Eye (tissue), 1 donor: ENCODE data around the gene NXPH3.

Experiments used
- DNase-seq: peaks from one replicate; pipeline ENCODE4 v3.0.0-alpha.2; 2015

The NXPH3 gene

DNA sequence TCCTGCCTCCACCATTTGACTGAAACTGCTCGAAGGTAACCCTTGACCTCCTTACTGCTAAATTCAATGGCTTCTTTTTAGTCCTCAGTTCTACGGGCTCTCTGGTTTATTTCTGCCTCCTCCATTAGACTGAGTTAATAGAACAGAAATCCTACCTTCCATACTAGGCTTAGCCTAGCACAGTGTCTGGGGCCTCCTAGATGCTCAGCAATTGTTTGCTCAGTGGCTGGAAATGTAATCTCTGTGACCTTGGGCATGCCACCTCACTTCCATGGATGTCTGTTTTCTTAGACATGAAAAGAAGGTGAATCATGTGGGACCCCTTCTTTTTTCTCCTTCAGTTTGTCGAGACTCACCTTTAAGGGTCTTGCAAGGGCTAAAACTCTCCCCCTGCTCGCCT is 19.7 kb downstream of the NXPH3 start:
- DNase-seq: no peak

DNA sequence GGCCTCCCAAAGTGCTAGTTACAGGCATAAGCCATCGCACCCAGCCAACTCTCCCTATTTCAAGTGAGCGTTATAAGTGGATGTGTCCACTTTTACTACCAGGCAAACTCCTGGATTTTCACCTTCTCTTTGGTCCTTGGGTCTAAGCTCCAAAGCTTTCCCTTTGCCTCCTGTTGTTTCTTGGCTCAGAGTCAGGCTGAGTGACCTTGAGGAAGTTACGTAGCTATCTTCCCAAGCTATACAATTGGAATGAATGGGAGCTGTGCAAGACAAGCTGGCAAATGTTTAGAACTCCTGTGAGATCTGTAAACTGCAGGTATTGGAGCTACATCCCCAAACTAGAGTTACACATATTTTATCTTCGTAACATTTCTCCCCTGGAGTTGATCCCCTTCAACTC is 20.3 kb downstream of the NXPH3 start:
- DNase-seq: no peak

DNA sequence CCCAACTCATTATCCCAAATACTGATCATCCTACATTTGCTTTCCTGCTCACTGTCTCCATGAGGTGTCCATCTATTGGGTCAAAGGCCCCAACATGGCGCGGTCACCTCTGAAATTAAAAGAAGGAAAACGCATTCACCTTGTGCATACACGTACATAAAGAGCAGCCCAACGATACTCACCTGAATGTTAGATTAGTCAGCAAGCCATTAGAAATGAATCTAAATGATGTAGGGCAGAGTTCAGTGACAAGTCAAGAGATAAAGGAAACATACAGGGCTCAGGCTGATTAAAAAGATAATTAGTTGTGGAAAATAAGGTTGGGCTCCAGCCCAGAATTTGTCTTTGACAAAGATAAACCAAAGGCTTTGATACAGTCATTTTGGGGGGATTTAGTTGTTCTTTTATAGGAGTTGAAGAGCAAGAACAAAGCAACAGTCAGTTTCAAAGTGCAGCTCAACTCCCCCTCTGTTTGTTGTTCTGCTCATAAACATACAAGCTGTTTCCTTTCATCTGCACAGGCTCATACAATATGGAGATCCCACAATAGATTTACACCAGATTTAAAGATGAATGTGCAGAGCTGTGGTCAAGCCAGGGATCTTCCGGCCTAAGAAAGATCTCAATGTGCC is 21.1 kb downstream of the NXPH3 start:
- no peak for DNase-seq

DNA sequence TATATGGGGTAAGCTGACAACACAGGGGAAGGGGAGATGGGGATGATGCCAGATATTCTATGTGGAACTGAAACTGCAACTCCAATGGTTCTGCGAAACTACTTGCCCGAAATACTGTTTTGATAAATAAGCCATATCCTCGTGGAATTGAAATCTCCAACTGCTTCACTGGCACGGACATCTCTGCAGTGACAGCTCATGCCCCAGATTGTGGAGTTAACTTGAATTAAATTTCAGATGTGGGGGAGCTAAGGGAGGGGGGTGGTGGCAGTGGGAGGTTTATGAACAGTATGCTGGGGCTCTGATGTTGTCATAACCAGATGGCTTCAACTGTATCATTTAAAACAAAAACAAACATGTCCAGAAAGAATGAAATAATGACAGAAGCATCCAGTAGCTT is 21.8 kb downstream of the NXPH3 start:
- DNase-seq: no peak

DNA sequence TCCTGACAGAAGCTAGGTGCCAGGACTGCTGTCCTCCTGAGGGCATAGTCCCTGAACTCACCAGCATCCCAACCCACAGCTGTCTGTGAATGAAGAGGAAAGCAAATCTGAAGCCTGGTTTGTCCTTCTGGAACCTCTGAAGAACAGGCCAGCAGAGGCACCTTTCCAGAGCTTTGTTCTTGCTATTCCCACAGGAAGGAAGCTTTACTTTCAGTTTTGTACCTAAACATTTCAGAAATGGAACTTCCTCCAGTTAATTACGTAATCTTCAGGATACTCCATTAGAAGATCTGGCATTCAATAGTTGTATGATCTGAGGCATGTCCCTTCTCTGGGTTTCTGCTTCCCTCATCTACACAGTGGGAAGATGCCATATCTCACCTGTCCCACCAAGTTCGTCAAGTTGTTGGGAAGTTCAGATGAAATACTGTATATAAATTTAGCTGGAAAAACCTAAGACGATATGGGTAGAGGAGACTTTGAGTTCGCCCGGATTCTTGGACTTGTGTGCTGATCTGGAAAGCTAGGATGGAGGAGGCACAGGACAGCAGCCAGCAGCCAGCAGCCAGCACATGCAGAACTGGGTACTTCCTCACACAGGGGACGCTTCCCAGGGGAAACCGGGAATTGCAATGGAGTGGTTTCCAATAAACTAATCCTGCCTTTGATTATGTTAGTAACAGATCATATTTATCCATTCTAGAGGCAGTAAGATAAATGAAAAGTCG is 22.4 kb downstream of the NXPH3 start:
- DNase-seq: no peak

DNA sequence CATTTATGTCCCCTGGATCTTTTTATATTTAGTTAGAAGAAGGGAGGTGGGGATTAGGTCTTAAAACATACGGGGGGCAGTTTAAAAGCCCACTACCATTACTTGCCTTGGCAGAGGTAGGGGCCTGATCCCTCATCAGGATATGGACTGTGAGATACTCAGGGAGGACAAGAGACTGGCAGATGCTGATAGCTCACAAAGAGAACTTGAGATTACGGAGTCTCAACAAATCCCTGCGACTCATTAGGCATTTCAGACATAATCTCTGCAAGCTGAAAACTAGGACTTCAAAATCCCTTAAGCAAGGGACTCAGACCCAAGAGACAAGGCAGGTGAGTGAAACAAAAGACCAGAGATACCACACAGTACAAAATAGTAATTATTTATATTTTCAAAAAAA is 23.2 kb downstream of the NXPH3 start:
- no peak for DNase-seq

DNA sequence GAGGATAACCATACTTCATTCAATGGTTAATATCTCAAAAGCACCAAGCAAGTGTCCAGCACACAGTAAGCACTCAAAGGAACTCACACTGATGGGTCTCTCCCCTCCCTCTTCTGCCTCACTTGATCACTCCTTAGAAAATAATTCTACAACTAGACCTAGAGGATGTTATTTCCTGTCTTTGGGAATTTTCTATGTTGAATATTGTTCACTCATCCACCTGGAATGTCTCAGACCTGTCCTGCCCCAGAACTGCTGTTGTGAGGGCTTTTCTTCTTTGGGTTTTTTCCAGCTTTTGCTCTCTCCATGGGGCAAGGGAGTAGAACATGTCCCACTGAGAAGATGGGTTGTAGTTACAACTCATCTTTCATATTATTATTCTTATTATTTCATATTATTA is 25.3 kb downstream of the NXPH3 start:
- no peak for DNase-seq

DNA sequence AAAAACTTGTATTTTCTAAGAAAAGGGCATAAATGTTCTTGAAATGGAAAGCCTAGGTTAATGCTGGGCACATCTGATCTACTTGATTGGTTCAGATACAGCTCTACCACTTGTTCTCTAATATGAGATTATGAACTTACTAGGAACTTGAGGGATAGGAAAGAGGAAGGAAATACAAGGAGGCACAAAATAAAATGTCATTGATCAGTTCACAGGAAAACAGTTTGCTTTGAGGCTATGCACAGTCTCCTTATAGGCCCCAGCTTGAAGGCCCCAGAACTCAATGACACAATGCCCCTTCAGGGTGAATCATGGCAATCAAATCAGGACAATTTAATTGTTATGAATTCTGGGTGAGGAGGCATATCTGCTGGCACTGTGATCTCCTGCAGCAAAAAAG is 27.1 kb downstream of the NXPH3 start:
- DNase-seq: no peak

DNA sequence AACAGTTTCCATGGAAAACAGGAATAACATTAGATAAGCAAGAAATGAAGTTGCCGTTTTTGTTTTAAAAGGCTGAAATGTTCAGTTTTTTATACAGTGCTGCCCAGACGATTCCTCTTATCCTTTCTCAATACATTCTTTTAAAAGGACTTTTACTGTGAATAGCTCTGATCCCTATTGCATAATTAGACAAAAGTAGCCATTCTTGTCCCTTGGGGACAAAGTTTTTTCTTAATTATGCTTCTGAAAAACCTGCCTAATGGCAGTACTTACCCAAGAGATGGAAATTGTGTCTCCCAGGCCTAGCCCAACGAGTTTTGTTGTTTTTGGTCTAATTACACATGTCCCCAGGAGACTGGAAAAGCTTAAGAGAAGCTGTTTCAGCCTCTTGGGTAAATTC is 27.6 kb downstream of the NXPH3 start:
- no peak for DNase-seq

DNA sequence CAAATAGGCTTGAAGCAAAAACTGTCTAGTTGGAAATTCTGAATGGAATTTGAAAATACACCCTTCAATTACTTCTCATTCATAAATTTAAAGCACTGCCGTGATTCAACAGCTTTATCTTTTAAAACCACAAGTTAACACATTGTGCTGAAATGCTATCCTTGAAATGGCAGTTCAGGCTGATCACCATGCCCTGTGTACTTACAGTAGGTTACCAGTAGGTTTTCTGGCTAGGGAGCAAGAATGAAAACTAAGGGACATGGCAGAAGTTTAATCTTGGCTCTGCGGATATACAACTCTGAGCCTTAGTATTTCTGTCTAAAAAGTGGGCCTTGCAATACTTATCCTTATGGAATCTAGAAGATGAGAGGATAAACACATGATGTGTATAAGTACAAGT is 28.0 kb downstream of the NXPH3 start:
- no peak for DNase-seq

DNA sequence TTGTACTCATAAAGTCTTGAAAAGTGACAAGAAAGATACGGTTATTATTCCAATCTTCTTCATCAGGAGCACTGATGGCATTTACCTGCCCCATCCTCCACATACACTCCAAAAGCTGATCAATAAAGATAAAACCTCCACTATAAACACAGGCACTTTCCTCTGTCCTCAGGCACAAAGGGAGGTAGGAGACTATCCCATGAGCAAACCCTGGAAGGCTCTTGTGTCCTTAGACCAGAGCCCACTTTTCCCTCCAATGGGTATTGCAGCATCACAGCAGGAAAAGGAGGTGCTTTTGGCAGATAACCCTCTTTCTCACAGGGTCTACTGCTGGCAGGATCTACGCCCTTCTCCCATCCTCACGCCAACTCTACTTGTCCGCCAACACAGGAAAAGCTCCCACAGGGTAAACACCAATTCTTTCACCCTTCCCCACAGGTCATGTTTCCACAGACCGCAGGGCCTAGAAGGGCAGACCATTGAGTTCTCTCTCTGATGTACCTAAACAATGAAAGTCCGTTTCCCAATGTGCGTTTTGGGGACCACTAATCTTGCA is 28.7 kb downstream of the NXPH3 start:
- no peak for DNase-seq

DNA sequence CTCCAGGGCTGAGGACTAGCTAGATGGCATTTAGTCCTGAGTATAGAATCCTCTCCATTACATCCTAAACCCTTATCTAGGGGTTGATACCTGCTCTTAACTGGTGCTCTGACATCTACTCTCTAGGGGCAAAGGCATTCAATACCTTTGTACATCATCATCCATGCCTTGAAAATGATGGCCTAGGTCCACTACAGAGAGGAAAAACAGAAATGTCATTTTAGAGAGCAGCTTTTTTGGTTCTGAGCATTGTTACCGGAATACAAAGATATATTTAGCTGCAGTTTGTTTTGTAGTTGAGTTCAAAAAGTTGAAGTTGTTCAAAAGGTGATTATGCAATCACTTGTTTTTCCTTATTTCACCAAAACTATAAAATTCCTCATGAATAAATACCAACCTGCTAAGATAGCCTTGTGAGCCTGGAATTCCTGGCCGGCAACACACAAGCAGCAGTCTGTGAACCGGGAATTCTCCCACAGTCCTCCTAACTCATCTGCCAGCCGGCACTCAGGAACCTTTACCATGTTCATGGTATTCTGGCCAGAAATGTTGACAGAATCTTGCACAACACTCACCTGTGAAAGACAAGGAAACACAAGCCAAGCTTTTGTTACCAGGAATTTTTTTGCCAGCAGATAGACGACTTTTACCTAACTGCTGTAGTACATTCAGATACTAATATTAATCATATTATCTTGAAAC is 35.4 kb downstream of the NXPH3 start:
- no peak for DNase-seq

DNA sequence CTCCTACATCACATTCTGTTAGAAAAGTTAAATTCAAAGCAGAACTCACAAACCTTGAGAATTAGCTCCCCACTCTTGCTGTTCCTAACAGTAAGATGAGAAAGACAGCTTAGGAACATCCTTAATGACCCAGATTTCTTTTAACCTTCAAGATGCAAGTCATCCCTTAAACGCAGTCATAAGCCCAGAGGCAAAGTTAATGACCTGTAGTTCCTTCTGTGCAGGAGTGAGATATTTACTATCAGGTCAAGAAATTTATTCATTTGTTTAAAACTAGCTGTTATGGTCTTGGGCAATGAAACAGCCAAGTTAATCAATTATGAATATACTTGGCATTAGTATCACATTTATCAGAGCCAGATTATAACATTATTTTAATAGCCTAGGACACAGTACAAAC is 37.1 kb downstream of the NXPH3 start:
- DNase-seq: no peak

DNA sequence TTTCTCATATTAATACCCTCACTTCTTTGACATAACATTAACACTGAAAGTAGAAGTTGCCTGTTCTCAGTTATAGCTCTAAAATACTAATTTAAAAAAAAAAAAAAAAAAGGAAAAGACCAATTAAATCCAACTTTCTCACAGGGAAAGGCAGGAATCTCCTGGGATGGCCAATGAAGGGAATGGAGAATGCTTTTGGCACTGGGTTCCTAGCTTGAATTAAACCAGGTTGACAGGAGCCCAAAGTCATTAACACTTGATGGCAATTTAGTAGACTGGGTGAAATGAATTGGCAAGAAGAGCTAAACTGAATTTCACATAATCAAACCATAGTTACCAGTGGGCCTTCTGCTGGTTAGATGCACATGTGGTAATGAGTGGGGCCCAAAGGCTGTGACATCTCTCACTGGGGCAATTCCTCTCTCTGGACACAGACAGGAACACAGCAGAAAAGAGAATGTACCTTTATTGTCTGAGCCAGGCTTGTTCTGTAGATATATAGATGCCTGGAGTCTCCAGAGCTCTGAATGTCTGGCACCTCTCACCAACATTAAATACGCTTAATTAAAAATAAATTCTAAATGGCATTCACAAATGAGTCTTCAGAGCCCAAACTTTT is 37.6 kb downstream of the NXPH3 start:
- DNase-seq: no peak

DNA sequence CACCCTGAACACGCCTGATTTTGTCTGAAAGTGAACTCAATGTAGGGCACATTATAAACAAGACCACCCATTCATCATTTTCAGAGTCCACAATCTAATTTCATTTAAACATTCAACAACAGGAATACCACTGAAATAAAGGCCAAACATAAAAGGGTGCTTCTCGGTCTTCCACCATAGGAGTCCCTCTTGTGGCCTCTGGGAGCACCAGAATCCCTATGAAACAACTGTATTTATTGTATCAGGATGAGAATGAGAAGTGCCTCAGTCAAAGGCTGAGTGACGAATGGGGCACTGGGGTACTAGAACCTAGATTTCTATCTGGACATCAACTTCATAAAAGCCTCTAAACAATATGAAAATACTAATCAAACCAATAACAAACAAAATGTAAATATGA is 40.4 kb downstream of the NXPH3 start:
- DNase-seq: no peak

DNA sequence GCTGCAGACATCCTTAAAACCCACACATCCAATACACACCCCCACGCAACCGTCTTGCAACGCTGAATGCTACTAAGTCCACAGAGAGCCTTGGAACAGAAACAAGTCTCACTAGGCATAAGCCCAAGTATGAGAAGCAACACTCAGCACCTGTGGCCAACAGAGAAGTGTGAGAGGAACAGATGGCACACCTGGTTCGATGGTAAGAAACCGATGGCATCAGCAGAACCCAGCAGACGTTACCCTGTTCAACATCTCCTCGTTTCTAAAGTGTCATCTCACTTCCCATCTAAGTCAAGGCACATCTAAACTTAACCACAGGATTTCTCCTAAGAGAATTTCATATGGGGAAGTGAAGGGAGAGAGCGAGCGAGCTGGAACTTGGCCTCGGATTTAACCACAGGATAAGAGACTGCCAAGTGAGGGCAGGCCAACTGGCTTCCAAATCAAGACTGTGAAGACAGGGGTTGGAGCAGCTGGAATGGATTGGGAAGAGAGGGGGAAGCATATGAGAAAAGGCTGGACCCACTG is 41.0 kb downstream of the NXPH3 start:
- peak; percentile 33 for DNase-seq

DNA sequence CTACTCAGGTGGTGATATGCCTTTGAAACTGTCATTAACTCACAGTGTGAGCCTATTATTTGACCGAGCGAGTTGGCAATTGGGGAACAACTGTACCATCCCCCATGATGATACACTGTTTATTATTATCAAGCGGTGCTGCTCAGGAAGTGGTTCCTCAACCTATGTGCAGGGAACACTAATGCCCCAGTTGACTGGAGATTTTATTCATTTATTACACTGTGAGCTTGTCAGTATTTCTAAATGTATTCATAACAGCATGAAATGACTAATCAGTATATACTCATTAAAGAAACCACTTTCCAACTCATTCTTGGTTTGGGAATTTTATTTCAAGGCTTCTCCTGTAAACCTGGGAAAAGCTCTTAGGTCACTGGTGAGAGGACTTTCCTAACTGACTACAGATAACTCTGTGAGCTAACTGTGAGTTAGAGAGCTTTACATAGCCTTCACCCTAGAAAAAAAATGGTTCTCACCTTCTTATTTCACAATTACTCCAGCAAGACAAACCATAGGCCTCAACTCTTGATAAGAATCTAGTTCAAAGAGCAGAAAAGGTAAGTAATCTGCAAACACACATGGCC is 42.4 kb downstream of the NXPH3 start:
- no peak for DNase-seq

DNA sequence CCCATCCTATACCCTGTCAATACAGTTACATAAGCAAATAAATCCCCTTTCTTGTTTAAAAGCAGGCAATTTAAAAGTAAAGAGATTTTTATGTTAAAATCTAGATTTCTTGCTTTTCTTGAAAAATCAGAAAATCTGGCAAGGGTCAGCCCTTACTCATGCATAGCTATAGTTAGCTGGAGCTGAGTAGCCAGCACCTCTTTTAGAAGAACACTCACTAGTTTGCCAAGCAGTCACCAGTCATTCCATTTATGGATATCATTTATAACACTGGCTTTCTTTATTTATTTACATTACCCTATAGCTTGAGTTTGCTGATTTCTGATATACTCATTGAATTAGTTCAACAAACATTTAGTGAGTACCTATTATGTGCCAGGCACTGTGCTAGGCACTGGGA is 45.7 kb downstream of the NXPH3 start:
- DNase-seq: no peak

DNA sequence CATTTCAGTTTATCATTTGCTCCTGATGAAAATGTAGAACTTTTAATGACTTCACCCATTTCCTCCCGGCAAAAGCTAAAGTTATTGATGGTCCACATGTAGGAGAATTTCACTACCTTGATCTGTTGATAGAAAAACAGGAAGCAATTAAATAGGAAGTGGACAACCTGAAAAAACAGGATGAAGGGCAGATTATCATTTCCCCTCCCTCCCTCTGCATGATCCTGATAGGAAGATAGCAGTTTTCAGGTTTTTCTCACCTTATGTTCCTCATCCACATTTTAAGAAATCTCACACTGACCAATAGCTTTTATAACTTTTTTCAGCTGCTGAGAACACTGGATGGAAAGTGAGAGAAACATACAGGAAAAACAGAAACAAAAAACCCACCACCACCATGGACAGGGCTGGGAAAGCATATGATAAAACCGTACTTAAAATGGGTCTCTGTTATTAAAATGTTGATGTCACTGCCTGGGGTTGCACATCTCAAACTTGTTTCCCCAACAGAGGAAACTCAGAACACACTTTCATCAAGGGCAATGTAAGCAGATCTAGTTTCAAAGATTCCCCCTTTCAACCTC is 46.4 kb downstream of the NXPH3 start:
- no peak for DNase-seq

DNA sequence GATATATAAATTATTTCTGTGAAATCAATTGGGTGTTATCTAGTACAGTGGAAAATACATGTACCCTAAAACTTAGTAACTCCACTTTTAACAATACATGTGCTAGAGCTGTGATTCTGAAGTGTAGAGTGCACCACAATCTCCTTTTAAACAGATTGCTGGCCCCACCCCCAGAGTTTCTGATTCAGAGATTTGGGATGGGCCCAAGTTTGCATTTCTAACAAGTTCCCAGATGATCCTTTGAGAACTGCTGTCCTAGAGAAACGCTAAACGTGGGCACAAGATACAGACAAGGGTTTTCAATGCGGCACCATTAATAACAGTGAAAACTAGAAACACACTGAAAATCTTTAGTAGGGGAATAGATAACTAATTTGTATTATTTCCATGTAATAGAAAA is 49.2 kb downstream of the NXPH3 start:
- DNase-seq: no peak

DNA sequence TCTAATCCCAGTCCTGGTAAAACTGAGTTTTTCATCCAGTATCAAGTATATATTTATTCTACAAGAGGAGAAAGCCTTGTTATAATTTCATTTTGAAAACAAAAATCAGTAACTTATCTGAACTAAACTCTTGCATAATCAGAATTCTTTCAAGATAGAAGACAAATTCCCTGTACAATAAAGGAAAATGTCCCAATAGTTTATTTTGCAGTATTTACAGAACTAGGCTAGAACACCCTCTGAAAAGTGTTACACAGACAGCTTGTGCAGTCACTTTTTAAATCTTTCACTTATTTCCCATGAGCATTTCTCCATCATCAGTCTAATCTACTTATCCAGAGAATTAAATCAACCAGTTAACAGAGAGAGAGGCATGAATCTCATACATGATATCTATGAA is 53.8 kb downstream of the NXPH3 start:
- no peak for DNase-seq

DNA sequence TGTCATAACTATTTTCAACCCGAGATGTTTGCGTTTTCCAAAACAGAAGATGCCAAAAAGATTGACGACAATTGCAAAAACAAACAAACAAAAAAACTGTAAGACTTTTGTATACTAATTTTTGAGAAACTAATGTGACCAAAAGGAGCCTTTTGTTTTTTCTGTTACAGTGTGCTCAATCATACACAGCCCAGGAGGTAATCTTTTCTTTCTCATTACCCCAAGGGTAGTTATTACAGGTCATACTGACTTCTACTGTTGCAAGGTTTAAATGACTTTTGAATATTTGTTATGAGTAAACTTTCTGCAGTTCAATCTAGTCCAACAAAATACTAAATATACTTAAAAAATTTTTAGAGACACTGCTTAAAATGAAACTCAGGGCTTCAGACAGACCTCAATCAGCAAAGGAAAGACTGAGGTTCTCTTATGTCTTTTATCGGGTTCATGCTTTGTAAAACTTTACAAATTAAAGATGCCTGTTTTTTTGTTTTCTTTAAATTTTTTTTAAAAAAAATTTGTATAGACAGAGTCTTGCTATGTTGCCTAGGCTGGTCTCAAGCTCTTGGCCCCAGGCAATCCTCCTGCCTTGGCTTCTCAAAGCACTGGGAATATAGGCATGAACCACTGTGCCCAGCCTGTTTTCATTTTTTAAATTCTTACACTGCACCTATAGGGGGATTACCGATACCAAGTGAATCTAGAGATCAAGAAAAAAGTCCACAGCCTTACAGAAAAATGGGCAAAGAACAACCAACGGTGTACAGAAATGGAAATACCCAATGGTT is 54.6 kb downstream of the NXPH3 start:
- DNase-seq: no peak
